ENCODE data around the gene CDKL2.
"Not testable (repeated sequence)": the region's sequence is repeated elsewhere in the genome, so short reads cannot be mapped to it uniquely, and the experiment has no call there.

The CDKL2 gene

DNA sequence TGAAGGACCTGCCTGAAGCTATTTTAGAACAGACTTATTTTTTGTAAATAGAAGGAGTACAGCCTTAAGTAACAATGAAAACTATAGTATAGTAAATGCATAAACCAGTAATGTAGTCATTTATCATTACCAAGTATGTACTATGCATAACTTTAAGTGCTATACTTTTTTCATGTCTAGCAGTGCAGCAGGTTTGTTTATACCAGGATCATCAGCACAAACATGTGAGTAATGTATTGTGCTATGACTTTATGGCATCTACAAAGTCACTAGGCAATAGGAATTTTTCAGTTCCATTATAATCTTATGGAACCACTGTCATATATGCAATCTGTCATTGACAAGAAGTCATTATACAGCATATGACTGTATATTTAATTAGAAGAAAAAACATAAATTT is 77.9 kb downstream of the CDKL2 start:
- no peak for DNase-seq (ENCODE audit: low spot score)

GRCh38 chr4:75549019-75549418 is 81.3 kb downstream of the CDKL2 start:
- no peak for DNase-seq (ENCODE audit: low spot score)

DNA sequence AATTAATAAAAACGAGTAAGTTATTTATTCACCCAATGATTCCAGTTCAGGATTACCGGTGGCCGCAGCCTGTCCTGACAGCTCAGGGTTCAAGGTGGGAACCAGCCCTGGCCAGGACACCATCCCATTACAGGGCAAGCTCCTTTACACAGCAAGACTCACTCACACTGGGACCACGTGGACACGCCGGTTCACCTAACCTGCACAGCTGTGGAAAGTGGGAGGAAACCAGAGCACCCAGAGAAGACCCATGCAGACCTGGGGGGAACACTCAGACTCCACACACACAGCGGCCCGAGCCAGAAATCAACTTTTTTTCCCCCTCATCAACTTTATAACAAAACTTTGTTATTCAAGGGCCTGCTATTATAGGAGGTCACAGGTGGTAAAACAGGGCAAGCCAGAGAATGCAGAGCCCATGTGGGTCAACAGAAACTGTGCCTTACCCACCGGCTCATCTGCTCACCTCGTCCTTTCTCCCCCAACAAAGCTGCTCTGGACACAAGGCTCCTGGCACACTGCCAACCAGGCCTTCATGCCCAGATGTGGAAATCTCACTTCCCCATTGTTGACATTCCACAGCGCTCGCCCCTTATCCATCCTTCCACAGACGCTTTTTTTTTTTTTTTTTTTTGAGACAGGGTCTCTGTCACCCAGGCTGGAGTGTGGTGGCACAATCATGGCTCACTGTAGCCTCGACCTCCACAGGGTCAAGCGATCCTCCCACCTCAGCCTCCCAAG is 82.5 kb downstream of the CDKL2 start:
- DNase-seq (ENCODE audit: low spot score) = no peak

- no peak for DNase-seq (ENCODE audit: low spot score)
Observed at GRCh38 chr4:75545526-75545925, 84.8 kb downstream of the CDKL2 start.

GRCh38 chr4:75544870-75545269 is 85.5 kb downstream of the CDKL2 start:
- DNase-seq (ENCODE audit: low spot score) = no peak

DNA sequence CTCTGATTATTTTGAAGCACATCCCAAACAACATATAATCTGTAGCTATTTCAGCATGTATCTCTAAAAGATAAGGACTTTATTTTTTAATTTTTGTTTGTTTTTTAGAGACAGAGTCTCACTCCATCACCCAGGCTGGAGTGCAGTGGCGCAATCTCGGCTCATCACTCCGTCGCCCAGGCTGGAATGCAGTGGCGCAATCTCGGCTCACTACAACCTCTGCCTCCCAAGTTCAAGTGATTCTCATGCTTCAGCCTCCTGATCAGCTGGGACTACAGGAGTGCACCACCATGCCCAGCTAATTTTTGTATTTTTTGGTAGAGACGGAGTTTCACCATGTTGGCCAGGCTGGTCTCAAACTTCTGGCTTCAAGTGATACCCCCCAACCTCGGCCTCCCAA is 86.1 kb downstream of the CDKL2 start:
- DNase-seq (ENCODE audit: low spot score) = not testable (repeated sequence)

GRCh38 chr4:75542824-75543223 is 87.5 kb downstream of the CDKL2 start:
- no peak for DNase-seq (ENCODE audit: low spot score)

DNA sequence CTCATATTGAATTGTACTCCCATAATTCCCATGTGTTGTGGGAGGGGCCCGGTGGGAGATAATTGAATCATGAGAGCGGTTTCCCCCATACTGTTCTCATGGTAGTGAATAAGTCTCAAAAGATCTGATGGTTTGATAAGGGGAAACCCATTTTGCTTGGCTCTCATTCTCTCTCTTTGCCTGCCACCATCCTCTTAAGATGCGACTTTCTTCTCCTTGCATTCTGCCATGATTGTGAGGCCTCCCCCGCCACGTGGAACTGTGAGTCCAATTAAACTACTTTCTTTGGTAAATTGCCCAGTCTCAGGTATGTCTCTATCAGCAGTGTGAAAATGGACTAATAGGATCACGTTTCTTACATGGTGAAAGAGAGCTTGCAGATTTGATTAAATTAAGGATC is 93.0 kb downstream of the CDKL2 start:
- not testable (repeated sequence) for DNase-seq (ENCODE audit: low spot score)

DNA sequence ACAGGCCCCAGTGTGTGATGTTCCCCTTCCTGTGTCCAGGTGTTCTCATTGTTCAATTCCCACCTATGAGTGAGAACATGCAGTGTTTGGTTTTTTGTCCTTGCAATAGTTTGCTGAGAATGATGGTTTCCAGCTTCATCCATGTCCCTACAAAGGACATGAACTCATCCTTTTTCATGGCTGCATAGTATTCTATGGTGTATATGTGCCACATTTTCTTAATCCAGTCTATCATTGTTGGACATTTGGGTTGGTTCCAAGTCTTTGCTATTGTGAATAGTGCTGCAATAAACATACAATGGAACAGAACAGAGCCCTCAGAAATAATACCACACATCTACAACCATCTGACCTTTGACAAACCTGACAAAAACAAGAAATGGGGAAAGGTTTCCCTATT is 96.4 kb downstream of the CDKL2 start:
- not testable (repeated sequence) for DNase-seq (ENCODE audit: low spot score)

- DNase-seq (ENCODE audit: low spot score) = not testable (repeated sequence)
Observed at GRCh38 chr4:75533339-75533887, 96.9 kb downstream of the CDKL2 start.

GRCh38 chr4:75531536-75532143 is 98.7 kb downstream of the CDKL2 start:
- not testable (repeated sequence) for DNase-seq (ENCODE audit: low spot score)

DNA sequence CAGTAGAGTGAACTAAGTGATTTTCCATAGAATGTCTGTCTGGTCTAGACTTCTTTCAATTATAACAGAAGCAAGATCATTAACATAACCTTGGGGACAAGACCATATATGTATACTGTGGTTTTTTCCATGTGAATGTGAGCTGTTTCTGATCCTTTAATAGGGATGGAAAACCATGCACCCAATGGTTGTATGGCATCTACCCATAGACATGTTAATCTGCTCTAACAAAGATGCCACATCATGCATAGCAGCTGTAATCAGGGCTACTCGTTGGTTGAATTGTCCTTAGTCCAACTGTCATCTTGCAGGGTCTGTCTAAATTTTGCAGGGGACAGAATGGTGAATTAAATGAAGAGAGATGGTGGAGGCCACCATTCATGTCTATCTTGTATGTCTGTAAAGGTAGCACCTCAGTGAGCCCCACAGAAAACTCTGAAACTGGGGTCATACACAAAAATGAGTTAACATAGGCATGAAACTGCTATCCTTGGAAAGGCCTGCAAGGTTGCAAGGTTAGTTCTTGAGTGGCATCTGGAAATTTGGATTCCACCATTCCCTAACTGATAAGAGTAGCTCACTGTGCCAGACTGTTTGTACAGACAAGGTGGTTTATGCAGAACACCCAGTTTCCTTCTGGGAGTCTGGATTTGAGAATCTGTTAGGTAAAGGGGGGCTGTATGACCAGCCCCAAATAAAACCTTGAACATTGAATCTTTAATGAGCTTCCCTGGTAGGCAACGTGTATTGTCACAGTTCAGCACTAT is 99.6 kb downstream of the CDKL2 start:
- DNase-seq (ENCODE audit: low spot score) = no peak

Measured in putamen (tissue), 1 donor.